NCI-H2107 treated with DMSO at 0.1 percent for 48 hours (cell line): ENCODE data around the gene PAX2.

Experiments used
- DNase-seq: peaks from one replicate; lab custom pipeline; 2025; ENCODE audit not compliant: unreplicated experiment; lab: John Stamatoyannopoulos, UW

PAX2 gene

DNA sequence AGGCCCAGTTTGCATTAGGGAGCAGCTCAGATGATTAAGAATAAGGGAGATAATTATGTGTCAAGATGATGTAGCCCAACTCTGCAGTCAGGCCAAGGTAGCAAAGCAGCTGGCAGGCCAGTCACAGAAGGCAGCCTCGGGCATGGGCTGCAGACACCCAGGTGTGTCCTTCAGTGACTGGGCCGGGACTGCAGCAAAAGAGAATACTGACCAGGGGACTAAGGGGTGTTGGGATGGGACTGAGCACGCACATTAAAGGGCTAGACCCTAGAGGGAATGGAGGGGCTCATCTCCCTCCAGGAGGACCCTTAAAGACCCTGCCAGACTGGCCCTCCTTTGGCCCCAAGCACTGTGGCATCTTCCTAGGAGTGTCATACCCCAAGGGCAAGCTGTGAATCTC, 38.7 kb downstream of the PAX2 start:
- no peak for DNase-seq

DNA sequence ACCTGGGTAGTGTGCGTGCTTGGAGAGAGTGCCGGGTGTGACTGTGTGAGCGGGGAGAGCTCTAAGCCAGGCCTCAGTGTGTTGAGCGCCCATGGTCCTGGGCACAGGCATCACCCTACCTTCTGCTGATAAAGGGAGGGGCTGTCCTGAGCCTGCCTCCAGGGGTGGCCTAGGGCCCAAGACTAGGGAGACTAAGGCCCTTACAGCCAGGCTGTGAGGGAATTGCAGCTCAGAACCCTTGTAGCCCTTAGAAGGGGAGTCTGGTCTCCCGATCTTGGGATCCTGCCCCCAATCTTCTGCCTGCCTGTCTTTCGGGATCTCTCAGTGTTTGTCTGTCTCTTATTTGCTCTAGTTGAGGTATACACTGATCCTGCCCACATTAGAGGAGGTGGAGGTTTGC, 41.2 kb downstream of the PAX2 start:
- DNase-seq = no peak

DNA sequence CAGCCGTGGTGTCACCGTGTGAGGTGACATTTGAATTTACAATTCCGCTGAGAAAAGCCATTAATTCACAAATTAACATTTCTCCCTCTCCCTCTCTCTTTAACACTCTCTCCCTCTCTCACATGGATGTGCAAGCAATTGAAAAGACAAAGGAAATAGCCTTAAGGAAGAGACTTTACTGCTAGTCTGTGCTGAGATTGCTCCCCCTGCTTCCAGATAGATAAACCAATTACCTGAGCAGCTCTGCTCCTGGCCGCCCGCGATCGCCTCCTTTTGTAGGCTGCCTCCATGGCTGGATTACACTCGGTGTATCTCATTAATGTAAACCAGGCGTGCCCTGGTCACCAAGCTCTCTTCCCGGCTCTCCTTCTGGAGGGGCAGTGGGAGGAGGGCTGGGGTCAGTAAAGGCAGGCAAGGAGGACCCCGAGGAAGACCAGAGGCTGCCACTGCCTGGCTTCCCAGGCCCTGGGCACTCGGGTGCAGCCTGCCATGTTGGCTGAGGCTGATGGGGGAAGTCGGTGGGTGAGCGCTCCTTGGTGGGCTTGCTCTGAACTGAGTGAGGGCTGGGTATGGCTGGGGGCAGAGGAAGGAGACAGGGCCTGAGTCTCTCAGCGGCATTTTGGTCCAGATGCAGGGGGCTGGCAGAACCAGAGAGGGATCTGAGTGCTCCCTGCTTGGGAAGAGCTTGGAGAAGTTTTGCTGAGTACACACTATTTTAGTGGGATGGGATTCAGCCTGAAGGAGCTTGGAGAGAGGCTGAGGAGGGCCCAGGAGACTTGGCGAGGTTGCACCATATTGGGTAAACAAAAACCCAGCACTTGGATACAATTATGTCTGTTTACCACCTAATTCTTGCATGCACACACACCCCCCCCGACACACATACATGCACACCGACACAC, 42.9 kb downstream of the PAX2 start:
- DNase-seq = no peak

DNA sequence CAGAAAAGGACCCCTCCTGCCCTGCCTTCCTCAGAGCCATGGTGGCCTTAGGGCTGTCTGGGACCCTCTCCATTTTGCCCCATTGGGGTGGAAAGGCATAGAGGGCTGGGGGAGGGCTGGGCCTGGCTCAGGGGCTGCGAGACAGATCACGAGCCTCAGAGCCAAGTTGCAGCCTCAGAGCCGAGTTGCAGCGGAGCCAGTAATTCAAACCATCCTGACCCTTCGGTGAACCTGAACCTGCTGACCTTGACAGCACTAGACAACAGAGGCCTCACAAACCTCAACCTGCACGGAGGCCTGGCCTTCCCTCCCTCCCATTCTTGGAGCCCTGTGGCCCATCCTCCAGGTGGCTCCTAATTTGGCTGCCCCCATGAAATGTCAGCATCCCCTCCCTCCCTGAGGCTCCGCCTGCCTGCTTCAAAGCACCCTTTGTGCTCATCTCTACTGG, 45.4 kb downstream of the PAX2 start:
- no peak for DNase-seq

DNA sequence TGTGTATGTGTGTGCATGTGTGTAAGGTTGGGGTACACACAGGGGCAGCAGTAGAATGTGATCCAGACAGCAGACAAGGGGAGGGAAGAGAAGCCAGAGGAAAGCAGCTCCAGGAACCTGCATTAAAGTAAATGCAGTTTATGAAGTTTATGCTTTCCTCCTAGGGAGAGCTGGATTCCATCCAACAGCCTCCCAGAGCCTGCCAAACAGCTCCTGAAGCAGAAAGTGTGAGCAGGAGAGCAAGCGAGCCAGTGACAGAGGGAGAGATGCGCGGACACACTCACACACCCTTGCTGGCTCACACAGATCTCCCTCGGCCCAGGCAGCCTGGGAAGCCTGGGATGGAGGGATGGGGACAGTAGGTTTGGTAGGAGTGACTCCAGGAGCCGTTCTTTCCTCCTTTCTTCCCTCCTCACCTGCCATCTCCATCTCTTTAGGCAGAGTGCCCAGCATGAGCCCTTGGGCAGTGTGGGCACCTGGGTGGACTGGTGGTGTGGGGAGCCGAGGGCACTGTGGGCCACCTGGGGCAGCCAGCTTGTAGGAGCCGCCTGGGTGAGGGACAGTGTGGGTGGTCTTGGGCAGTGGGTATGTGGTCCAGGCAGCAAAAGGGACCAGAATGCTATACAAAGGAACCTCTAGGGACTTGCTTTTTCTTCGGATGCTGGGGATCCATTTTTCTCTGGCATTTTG, 46.1 kb downstream of the PAX2 start:
- no peak for DNase-seq

DNA sequence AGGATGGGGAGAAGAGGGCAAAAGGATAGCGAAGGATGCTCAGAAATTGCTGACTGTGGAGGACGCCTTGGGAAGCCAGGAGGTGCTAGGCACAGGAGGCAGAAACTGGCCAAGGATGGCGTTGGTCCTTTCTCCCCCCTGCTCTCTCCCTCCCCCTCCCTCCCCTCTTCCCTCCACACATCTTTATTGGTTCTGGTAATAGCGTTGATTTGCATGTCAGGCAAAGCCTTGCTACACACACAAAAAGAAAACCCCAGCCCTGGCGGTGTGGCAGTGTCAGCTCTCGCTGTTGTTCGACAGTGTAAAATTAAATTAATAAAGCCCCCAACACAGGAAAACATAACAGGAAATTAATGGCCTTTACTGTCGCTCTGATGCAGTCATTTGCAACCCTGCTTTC, 47.2 kb downstream of the PAX2 start:
- DNase-seq = no peak

DNA sequence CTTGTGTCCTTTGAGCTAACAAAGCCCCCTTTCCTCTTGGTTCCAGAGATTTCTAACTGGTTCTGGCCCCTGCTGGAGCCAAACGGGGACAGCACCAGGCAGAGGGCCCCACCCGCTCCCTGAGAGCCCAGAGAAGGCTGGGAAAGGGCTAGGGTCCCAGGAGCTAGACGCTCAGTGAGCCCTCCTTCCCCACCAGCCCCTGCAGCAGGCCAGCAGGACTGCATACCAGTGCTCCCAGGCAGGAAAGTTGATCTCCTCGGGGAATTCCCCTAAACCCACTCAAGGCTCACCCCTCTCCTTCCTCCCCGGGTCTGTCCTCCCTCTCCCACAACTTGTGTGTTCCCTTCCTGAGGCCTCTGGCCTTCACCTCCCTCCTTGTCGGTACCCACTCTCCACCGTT, 47.7 kb downstream of the PAX2 start:
- no peak for DNase-seq

DNA sequence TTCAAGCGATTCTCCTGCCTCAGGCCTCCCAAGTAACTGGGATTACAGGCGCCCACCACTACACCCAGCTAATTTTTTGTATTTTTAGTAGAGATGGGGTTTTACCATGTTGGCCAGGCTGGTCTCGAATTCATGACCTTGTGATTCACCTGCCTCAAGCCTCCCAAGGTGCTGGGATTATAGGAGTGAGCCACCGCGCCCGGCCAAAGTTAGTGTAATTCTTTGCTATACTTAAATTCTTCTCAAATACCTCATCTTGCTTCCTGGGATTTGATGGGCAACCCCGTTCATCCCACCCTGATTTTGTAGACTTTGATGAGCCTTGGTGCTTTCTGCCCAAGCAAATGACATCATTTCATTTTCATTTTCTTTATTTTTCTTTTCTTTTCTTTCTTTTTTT, 54.5 kb downstream of the PAX2 start:
- no peak for DNase-seq

DNA sequence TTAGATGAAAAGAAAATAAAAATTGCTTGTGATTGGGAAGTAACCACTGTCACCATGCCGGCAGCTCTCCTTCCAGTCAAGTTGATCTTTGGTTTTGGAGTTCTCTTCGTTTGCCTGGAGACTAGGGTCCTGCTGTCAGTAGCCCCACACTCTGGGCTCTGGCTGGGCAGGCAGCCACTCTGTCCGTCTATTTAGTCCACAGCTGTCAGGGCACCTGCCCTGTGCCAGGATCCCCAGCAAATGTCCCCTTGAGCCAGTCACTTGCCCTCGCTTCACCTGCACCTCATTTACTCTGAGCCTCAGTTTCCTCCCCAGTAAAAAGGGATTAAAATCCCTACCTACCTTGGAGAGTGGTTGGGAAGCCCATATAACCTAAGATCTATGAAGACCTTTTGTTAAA, 55.5 kb downstream of the PAX2 start:
- DNase-seq = no peak

DNA sequence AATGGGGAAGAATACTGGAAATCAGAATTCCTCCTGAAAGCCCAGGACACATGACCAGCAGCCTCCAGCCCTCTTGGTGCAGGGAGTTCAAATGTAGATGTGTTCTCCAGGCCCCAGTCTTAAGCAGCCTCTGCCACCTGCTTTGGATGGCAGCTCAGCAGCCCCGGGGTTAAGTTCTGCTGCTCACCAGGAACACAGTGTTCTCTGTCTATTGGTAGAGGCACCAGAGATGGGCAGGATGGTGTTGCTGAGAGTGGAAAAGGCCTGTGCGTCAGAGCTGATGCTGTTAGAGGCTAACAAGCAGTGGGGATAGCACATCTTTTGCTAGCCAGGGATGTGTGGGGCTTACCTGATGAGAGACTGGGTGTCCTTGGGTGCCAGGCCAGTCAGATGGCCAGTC, 56.8 kb downstream of the PAX2 start:
- no peak for DNase-seq

DNA sequence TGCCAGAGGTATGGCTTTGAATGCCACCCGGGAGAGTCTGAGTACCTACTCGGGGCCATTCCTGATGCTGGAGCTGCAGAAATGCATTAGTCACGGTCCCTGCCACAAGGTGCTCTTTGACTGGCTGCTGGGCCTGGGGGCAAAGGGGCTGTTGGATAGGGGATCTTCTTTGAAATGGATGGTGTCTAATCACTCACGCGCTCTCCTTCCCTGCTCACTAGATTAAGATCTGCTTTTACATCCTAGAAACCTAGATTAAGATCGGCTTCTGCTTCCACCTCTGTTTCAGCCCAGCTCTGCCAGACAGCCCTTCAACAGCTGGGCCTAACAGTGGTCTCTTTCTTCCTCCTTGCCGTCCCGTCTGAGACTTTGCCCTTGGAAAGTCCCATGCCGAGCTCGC, 57.2 kb downstream of the PAX2 start:
- DNase-seq = no peak

DNA sequence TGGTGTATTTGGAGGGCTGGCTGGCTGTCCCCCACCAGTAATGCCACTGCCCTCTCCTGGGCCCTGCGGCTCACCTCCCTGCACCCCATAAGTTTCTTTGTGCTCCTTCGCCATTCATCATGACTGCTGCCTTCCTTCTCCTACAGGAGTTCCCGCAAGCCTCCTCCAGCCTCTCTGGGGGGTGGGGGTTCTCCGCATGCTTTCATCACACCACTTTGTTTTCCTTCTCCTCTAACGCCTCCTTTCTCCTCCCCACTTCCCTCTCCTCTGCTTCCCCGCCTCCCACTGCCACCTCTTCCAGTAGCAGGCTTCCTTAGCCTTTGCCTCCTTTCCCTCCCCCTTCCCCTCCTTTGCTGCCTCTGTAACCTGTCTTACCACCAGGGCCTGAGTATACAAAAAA, 58.1 kb downstream of the PAX2 start:
- DNase-seq = no peak

DNA sequence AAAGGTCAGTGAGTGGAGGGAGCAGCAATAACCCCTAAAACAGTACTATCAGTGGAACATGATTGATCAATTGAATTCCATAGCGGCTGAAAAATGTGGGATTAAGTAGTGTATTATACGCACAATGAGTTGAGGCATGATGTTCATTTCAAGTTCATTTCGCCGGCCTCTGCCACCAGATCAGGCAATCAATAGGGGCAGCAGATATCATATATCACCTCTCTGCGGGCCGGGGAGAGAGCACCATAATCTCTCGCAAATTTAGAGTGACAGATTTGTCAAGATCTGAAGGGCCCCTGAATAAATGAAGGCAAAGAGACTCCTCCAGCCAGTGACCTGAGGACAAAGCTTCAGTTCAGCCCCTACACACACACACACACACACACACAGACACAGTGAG, 58.5 kb downstream of the PAX2 start:
- DNase-seq = no peak

DNA sequence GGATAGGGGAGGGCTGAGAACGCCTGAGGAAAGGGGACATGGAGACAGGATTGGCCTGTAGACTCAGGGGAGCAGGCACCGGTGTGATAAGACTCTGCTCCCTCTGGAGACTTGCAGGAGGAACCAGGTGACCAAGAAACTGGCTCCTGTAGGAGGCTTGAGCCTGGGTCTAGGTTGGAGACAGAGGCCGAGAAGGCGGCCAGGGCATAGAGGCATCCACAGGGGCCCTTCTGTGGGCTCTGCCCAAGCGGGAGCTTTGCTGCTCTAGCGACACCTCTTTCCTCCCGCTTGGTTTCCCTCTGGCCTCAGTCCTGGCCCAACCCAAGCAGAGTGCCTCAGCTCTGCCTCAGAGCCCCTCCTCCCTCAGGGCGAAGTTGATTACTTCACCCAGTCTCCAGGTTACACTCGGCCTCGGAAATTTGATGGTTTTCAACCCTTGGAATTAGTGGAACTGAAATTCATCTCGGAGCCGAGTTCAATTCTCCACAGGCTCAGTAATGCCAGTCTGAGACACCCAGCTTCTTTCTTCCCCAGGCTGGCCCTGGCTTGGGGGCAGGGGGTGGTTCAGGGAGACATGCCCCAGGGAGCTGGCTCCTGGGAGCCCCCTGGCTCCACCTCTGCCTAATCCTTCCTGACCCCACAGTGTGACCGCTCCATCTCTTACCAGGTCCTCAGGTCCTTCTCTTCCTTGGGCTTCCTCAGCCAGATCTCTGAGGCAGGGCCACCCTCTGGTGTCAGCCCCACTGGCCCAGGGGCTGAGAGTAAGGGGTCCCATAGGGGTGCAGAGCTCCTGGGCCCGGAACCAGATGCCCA, 60.4 kb downstream of the PAX2 start:
- no peak for DNase-seq

DNA sequence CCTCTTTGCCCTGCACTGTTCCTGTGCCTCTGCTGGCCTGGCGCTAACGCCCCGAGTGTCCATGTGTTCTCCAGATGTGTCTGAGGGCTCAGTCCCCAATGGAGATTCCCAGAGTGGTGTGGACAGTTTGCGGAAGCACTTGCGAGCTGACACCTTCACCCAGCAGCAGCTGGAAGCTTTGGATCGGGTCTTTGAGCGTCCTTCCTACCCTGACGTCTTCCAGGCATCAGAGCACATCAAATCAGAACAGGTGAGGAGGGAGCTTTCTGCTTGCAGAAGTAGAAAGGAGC, 60.9 kb downstream of the PAX2 start:
- no peak for DNase-seq

DNA sequence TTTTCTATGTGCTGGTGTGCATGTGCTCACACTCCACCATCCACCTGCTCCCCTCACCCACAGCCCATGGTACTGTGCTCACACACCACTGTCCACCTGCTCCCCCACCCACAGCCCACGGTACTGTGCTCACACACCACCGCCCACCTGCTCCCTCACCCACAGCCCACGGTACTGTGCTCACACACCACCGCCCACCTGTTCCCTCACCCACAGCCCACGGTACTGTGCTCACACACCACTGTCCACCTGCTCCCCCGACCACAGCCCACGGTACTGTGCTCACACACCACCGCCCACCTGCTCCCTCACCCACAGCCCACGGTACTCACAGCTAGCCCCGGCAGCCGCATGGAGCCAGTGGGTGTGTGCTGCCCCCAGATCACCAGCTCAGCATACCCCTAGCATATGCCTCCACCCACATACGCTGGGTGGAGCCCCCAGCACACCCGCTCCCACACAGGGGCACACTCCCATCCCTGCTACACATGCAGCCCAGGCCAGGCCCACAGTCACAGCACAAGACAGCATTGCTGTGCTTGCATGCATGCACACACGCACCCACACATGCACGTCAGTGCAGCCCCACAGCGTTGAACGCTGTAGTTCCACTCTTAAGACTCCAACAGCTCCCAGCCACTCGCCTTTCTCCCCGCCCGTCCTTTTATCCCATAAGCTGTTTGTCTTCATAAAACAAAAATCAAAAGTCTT, 62.0 kb downstream of the PAX2 start:
- DNase-seq = no peak

DNA sequence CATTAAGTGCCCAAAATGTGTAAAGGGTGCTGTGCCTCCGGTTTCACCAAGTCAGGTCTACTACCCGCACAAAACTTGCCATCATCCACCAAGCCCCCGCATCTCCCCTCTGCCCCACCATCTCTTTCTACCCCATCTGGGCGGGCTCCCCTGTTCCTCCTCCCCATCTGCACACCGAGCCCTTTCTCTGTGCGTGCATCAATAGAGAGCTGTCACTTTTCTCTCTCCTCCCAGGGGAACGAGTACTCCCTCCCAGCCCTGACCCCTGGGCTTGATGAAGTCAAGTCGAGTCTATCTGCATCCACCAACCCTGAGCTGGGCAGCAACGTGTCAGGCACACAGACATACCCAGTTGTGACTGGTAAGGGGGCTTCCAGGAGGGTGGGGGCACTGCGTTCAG, 63.5 kb downstream of the PAX2 start:
- no peak for DNase-seq

DNA sequence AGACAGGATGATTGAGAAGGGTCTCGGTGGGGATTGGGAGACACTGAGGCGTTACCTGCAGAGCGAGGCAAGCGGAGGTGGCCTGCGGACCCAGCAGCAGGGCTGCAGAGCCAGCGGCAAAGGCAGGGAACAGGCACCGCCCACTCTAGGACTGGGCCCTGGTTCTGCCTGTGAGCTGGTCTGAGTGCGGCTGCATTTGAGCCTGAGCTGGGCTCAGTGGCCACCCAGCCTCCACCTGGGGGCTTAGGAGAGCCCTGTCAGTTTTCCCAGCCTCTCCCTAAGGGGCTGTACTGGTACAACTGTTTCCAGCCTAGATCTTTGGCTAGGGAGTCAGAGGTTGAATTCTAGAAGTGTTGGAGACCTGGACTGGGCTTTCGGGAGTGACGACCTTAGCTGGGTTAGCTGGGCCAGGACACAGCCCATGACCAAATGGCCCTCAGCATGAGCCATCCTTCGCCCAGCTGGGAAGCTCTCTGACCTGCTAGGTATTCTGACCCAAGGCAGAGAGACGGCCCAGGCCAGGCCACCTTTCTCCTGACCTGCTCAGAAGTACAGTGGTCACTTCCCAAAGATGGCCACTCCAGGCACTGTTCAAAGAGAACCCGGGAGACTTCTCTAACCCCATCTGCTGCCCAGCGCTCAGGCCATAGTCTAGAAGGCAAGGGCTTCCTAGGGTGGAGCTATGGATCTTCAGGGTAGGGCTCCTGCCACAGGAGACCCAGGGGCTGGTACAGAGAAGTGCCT, 64.9 kb downstream of the PAX2 start:
- no peak for DNase-seq

DNA sequence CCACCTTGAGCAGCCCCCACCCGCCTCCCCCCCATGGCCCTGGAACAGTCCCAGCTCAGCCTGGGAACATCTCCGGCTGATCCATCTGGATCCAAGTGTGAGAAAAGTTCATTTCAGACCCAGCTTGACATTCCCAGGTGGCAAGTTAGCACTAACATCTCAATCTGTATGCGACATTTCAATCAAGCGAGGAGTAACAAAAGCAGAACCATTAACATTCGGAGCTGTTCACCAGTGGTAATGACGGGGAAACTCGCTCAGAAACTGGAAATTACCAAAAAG, 65.4 kb downstream of the PAX2 start:
- DNase-seq = no peak

DNA sequence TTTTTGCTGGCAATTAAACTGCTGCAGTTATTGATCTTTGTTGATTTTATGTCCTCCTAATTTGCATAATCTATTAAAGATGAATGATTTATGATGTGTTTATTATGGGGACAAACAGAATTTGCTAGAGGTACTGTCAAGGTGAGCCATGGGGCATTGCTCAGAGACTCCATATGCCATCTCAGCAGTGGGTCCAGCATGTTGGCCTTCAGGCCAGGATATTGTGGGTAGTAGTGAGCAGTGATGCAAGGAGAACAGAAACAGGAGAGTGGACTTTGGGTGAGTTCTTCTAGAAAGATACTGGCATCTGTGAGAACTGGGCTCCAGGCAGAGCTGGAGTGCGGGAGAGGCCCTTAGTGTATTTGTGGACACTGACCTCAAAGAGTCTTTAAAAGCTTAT, 65.9 kb downstream of the PAX2 start:
- DNase-seq = no peak
